H9 (cell line): ENCODE data around the gene MFN2. TPM values are rescaled to one million over a fixed set of nuclear protein-coding genes. Genes with fewer than 3 reads are reported as not detected.

Experiments used
- DNase-seq: peaks from one replicate; pipeline ENCODE4 v3.0.0-alpha.2; 2017
- H2AFZ ChIP-seq: one replicate; pipeline ENCODE4 v1.6.1; 2013; ENCODE audit warnings: mild to moderate bottlenecking, low read length, control low read depth, moderate library complexity
- H2AK5ac ChIP-seq: 2 replicates; pipeline ENCODE4 v1.6.1; 2013; ENCODE audit warnings: low read length, control low read depth, mixed read lengths; ENCODE audit not compliant: insufficient read length
- H2BK120ac ChIP-seq: one replicate; pipeline ENCODE4 v1.6.1; 2013; ENCODE audit warnings: low read depth, mild to moderate bottlenecking, low read length, control low read depth, inconsistent platforms; ENCODE audit not compliant: poor library complexity, severe bottlenecking
- H2BK12ac ChIP-seq: 2 replicates; pipeline ENCODE4 v1.6.1; 2013; ENCODE audit warnings: low read length, control low read depth, mixed read lengths, low read depth; ENCODE audit not compliant: insufficient read length
- H2BK15ac ChIP-seq: 2 replicates; pipeline ENCODE4 v1.6.1; 2013; ENCODE audit warnings: low read depth, low read length, control low read depth
- H2BK20ac ChIP-seq: one replicate; pipeline ENCODE4 v1.6.1; 2013; ENCODE audit warnings: low read depth, mild to moderate bottlenecking, low read length, control low read depth, inconsistent platforms; ENCODE audit not compliant: poor library complexity, severe bottlenecking
- H2BK5ac ChIP-seq: 2 replicates; pipeline ENCODE4 v1.6.1; 2013; ENCODE audit warnings: low read length, control low read depth, mixed read lengths; ENCODE audit not compliant: insufficient read length
- H3K14ac ChIP-seq: 2 replicates; pipeline ENCODE4 v1.6.1; 2013; ENCODE audit warnings: low read length, control low read depth; ENCODE audit not compliant: insufficient read depth
- H3K18ac ChIP-seq: 2 replicates; pipeline ENCODE4 v1.6.1; 2013; ENCODE audit warnings: low read depth, mild to moderate bottlenecking, mixed read lengths, low read length, control low read depth; ENCODE audit not compliant: insufficient read length
- H3K23ac ChIP-seq: 2 replicates; pipeline ENCODE4 v1.6.1; 2013; ENCODE audit warnings: low read length, control low read depth, mixed read lengths, low read depth; ENCODE audit not compliant: insufficient read length
- H3K23me2 ChIP-seq: 2 replicates; pipeline ENCODE4 v1.6.1; 2013; ENCODE audit warnings: low read depth, mild to moderate bottlenecking, mixed read lengths, low read length, control low read depth; ENCODE audit not compliant: insufficient read length, poor library complexity, severe bottlenecking
- H3K27ac ChIP-seq: 2 replicates; pipeline ENCODE4 v1.5.1; 2013; ENCODE audit warnings: low read length, control low read depth, mixed read lengths, low read depth; ENCODE audit not compliant: insufficient read length
- H3K27me3 ChIP-seq: 2 replicates; pipeline ENCODE4 v1.6.1; 2013; ENCODE audit warnings: low read length, control low read depth, inconsistent platforms; ENCODE audit not compliant: insufficient read depth
- H3K4ac ChIP-seq: 2 replicates; pipeline ENCODE4 v1.6.1; 2013; ENCODE audit warnings: low read depth, mild to moderate bottlenecking, control low read depth, inconsistent platforms, low read length, moderate library complexity
- H3K4me1 ChIP-seq: 2 replicates; pipeline ENCODE4 v1.6.1; 2013; ENCODE audit warnings: low read length, control low read depth, inconsistent platforms; ENCODE audit not compliant: insufficient read depth
- H3K4me2 ChIP-seq: 2 replicates; pipeline ENCODE4 v1.6.1; 2013; ENCODE audit warnings: low read length, control low read depth, mixed read lengths; ENCODE audit not compliant: insufficient read length, insufficient read depth
- H3K56ac ChIP-seq: 2 replicates; pipeline ENCODE4 v1.6.1; 2013; ENCODE audit warnings: low read depth, mild to moderate bottlenecking, mixed read lengths, low read length, control low read depth; ENCODE audit not compliant: insufficient read length
- H3K79me1 ChIP-seq: 2 replicates; pipeline ENCODE4 v1.6.1; 2013; ENCODE audit warnings: low read depth, mild to moderate bottlenecking, moderate library complexity, low read length, control low read depth, inconsistent platforms; ENCODE audit not compliant: insufficient read depth, poor library complexity, severe bottlenecking
- H3K79me2 ChIP-seq: 2 replicates; pipeline ENCODE4 v1.6.1; 2013; ENCODE audit warnings: low read length, control low read depth, inconsistent platforms; ENCODE audit not compliant: insufficient read depth
- H3K9ac ChIP-seq: 2 replicates; pipeline ENCODE4 v1.6.1; 2013; ENCODE audit warnings: low read length, control low read depth, mixed read lengths; ENCODE audit not compliant: insufficient read length; ENCODE audit errors: extremely low read depth
- H3K9me3 ChIP-seq: one replicate; pipeline ENCODE4 v1.6.1; 2013; ENCODE audit warnings: low read depth, low read length, inconsistent platforms; ENCODE audit not compliant: control insufficient read depth
- H3T11ph ChIP-seq: one replicate; pipeline ENCODE4 v1.6.1; 2013; ENCODE audit warnings: mild to moderate bottlenecking, low read length, control low read depth, inconsistent platforms
- H4K20me1 ChIP-seq: one replicate; pipeline ENCODE4 v1.6.1; 2013; ENCODE audit not compliant: control insufficient read depth, insufficient read length, insufficient read depth
- H4K5ac ChIP-seq: 2 replicates; pipeline ENCODE4 v1.6.1; 2013; ENCODE audit warnings: low read depth, mild to moderate bottlenecking, mixed read lengths, low read length, control low read depth; ENCODE audit not compliant: insufficient read length
- H4K8ac ChIP-seq: replicated peaks from 2 replicates; pipeline ENCODE4 v1.6.1; 2013; ENCODE audit warnings: low read length, control low read depth, mixed read lengths, low read depth; ENCODE audit not compliant: insufficient read length
- H4K91ac ChIP-seq: 2 replicates; pipeline ENCODE4 v1.6.1; 2013; ENCODE audit warnings: low read depth, mild to moderate bottlenecking, moderate library complexity, mixed read lengths, low read length, control low read depth; ENCODE audit not compliant: insufficient read length
- H3K27ac Mint-ChIP-seq, 3 experiments: 2 replicates in 2 of 3; 3 replicates in 1 of 3; pipeline ENCODE4 v1.8.0; 2020 to 2021; ENCODE audit warnings: mixed read lengths in 3 of 3, mild to moderate bottlenecking in 1 of 3, moderate library complexity in 1 of 3
- H3K27me3 Mint-ChIP-seq: 2 replicates; pipeline ENCODE4 v1.8.0; 2021; ENCODE audit warnings: low read depth, mild to moderate bottlenecking, moderate library complexity, mixed read lengths
- H3K36me3 Mint-ChIP-seq, 3 experiments: 2 replicates in 2 of 3; 3 replicates in 1 of 3; pipeline ENCODE4 v1.8.0; 2020 to 2021; ENCODE audit warnings: low read depth in 3 of 3, mixed read lengths in 3 of 3; ENCODE audit not compliant: insufficient read depth in 1 of 3
- H3K4me1 Mint-ChIP-seq, 2 experiments: 2 replicates each; pipeline ENCODE4 v1.8.0; 2020; ENCODE audit warnings: mixed read lengths in 2 of 2
- H3K4me3 Mint-ChIP-seq, 2 experiments: 2 replicates in 1 of 2; 3 replicates in 1 of 2; pipeline ENCODE4 v1.8.0; 2020 to 2021; ENCODE audit warnings: mild to moderate bottlenecking in 2 of 2, mixed read lengths in 2 of 2, moderate library complexity in 1 of 2
- H3K9me3 Mint-ChIP-seq, 2 experiments: 2 replicates in 1 of 2; 3 replicates in 1 of 2; pipeline ENCODE4 v1.8.0; 2020; ENCODE audit warnings: mild to moderate bottlenecking in 2 of 2, mixed read lengths in 2 of 2, moderate library complexity in 1 of 2
- CTCF ChIP-seq: fragments of 200-600 bp; sonication (generic); conservative IDR thresholded peaks from 3 replicates; pipeline ENCODE4 v1.8.0; 2021; ENCODE audit warnings: antibody characterized with exemption, mild to moderate bottlenecking
- WGBS: extraction: QIAGEN DNeasy Blood & Tissue Kit; methylation state at CpG from one replicate; pipeline ENCODE4 v1.1.7; 2013; ENCODE audit warnings: missing lambda C conversion rate, low lambda C conversion rate, mixed read lengths; ENCODE audit not compliant: insufficient read length; ENCODE audit errors: extremely low coverage; 5-methylcytosine and 5-hydroxymethylcytosine counted together
- total RNA-seq: library from RNA; stranded (reverse); gene quantifications from 2 replicates; pipeline ENCODE4 v1.2.1, GENCODE V29; 2021

Gene MFN2
- total RNA-seq, 1 experiment from 2014 or later: 61.4 TPM

- no CpG with 5 or more reads among the region's 6 CpGs for WGBS
- Histone ChIP-seq H4K91ac (no peak overlapping the region), H2BK20ac (no peak overlapping the region), H3K79me1 (no peaks in the 10 kb centered on the region), H3K27ac (no peak overlapping the region), H3K4me1 (no peaks in the 10 kb centered on the region), H3K14ac (no peak overlapping the region), H3K9ac (no peak overlapping the region), H4K5ac (no peak overlapping the region), H3K27me3 (no peaks in the 10 kb centered on the region), H3K79me2 (no peaks in the 10 kb centered on the region), H4K8ac (no peak overlapping the region), H2BK15ac (no peak overlapping the region), H3K9me3 (no peaks in the 10 kb centered on the region), H3K4ac (no peak overlapping the region), H3K23me2 (no peaks in the 10 kb centered on the region), H3K56ac (no peak overlapping the region), H2AK5ac (no peak overlapping the region), H4K20me1 (no peaks in the 10 kb centered on the region), H3T11ph (no peak overlapping the region), H3K18ac (no peak overlapping the region), H3K23ac (no peak overlapping the region), H2BK12ac (no peak overlapping the region), H3K4me2 (no peak overlapping the region), H2BK120ac (no peak overlapping the region), H2AFZ (no peak overlapping the region), H2BK5ac (no peak overlapping the region)
- Mint-ChIP-seq H3K27ac (no peak overlapping the region), H3K4me3 (no peak overlapping the region), H3K4me1 (no peaks in the 10 kb centered on the region), H3K36me3 (peaks cover 16 to 55% (median 47%) of the 10 kb centered on the region in 3 experiments; a peak in 6 of 7 replicates), H3K9me3 (no peaks in the 10 kb centered on the region), H3K27me3 (no peaks in the 10 kb centered on the region)
- no peak for DNase-seq
- TF ChIP-seq CTCF: no peak
Observed at GRCh38 chr1:11960715-11961114, 19.5 kb upstream of the MFN2 start.
